PC-9 (cell line): ENCODE results near the gene METTL17.

ENCODE experiments used
- EZH2 ChIP-seq: fragments of 200-600 bp; sonication (generic); IDR thresholded peaks from 2 replicates; pipeline ENCODE4 v1.8.0; 2017; ENCODE audit warnings: antibody characterized with exemption, low read depth
- TF ChIP-seq, protein P1 (sequence below): fragments of 200-600 bp; sonication (generic); conservative IDR thresholded peaks from 2 replicates; pipeline ENCODE4 v1.6.1; 2017; ENCODE audit warnings: mixed run types, antibody characterized with exemption, mild to moderate bottlenecking, moderate library complexity

DNA sequence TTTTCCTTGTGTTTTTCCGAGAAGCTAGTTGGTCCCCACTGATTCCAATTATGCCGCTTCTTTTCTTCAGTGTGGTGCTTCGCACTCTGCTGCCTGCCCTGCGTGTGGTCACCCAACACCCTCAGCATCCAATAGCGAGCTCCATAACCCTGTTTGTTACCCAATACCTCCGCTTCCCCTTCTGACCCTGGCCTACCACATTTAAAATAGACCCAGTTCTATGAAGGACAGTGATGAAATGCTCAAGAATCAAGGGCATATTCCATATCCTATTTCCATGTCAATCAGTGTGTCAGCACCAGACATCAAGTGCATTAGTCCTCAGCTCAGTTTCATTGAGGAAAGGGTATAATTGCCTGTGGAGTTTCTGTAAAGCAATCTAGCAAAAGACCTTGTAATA is 25.5 kb downstream of the METTL17 start:
- no peak for TF ChIP-seq EZH2
- TF ChIP-seq, protein P1, sequence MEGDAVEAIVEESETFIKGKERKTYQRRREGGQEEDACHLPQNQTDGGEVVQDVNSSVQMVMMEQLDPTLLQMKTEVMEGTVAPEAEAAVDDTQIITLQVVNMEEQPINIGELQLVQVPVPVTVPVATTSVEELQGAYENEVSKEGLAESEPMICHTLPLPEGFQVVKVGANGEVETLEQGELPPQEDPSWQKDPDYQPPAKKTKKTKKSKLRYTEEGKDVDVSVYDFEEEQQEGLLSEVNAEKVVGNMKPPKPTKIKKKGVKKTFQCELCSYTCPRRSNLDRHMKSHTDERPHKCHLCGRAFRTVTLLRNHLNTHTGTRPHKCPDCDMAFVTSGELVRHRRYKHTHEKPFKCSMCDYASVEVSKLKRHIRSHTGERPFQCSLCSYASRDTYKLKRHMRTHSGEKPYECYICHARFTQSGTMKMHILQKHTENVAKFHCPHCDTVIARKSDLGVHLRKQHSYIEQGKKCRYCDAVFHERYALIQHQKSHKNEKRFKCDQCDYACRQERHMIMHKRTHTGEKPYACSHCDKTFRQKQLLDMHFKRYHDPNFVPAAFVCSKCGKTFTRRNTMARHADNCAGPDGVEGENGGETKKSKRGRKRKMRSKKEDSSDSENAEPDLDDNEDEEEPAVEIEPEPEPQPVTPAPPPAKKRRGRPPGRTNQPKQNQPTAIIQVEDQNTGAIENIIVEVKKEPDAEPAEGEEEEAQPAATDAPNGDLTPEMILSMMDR = no peak
